SIG-M5 (cell line): ENCODE measurements around the gene DYSF.

ENCODE experiments used
- DNase-seq: peaks from one replicate; lab custom pipeline; 2025; lab: John Stamatoyannopoulos, UW

The DYSF gene

GRCh38 chr2:71711133-71711855 is 257.9 kb downstream of the DYSF start:
- DNase-seq: no peak

- no peak for DNase-seq
Measured at GRCh38 chr2:71712158-71712818, 258.9 kb downstream of the DYSF start.

- DNase-seq: no peak
Measured at GRCh38 chr2:71713581-71714580, 260.5 kb downstream of the DYSF start.

GRCh38 chr2:71714601-71715240 is 261.4 kb downstream of the DYSF start:
- DNase-seq: no peak

DNA sequence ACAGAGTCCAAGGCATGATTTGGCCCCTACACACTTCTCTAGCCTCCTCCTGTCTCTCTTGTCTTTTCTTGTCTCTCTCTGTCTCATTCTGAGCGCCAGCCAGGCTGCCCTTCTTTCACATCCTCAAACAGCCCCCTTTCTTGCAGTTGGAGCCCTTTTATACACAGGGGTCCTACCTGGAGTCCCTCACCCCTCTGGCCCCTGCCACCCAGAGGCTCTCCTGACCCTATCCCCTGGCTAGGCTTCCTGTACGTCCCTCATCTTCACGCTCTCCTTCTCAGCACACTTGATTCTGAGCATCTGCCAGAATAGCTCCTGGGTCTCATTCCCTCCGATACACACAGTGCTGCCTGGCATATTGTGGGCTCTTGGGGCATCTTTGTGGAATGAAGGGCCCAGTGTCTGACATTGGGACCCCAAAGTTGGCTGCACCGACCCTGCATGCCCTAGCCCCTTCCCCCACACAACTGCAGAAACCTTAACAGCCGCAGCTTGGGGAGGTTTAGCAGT is 261.9 kb downstream of the DYSF start:
- DNase-seq: no peak

- DNase-seq: no peak
Measured at GRCh38 chr2:71715951-71716696, 262.8 kb downstream of the DYSF start.

DNA sequence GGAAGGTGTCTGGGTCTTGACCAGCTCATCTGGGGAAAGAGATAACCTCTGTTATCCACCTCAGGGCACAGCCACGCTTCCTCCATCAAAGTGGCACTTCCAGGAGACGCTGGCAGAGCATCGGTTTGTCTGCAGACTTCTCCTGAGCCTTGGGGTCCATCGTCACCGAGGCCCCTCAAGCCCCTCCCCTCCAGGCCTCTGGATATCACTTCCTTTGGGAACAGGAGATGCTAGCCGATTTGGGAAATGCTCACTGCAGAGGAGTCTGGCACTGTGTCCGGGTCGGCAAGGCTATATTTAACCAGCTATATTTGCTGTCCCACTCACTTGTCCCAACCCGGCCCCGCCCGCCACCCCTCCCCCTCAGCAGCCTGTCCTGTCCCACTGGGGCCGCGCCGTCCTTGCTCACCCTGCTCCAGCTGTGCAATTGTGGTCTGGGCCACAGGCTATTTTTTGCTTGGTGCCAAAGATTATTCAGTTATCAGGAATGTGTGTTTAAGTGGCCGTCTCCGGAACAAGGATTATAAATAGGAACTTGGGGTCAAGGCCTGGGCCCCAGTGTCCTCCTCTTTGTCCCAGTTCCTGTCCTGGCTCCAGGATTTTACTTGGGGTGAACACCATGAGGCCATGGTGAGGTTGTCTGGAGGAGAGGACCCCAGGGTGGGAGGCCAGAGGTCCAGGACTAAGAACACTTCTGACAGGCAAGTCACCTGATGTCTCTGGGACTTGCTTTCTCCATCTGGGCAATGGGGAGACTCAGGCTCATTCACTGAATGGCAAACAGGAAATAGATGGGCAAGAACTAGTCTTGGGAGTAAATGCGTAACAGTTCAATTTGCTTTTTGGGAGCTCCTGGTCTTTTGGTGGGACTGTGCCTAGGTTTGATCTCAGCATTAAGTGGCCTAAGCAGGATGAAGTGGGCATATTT is 263.6 kb downstream of the DYSF start:
- no peak for DNase-seq

DNA sequence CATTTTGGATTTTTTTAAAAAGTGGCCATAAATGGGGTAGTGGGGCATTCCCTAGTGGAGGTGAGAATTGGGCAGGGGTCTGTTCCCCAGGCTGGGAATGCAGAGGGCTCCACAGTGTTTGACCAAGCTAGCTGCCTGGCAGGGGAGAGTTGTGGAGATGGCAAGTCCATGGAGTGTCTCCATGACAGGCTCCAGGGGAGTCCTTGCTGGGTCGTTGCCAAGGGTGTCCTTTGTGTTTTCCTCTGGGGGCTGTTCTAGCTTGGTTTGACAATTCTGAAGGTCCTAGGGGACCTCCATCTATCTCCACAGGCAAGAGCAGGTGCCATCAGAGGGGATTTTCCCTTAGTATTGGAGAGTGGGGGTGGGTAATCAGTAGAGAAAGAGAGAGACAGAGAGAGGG is 265.3 kb downstream of the DYSF start:
- no peak for DNase-seq

GRCh38 chr2:71719520-71720282 is 266.3 kb downstream of the DYSF start:
- DNase-seq: no peak

GRCh38 chr2:71720283-71720560 is 266.9 kb downstream of the DYSF start:
- no peak for DNase-seq

GRCh38 chr2:71720596-71721361 is 267.4 kb downstream of the DYSF start:
- no peak for DNase-seq

GRCh38 chr2:71721362-71721665 is 268.0 kb downstream of the DYSF start:
- DNase-seq: no peak

GRCh38 chr2:71721669-71722068 is 268.3 kb downstream of the DYSF start:
- no peak for DNase-seq

DNA sequence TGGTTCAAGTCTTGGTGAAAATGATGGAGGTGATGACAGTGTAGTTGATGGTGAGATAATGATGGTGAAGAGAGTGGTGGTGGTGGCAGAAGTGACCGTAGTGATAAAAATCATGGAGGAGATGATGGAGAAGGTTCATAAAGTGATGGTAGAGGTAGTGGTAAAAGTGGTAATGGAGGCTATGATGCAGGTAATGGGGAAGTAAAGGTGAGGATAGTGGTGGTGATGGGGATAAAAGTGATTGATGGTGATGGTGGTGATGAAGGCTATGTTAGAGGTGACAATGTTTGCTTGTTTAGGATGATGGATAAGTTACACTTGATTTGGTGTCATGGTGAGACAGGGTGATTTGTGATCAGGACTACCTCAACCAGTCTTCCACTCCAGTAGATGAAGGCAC is 268.9 kb downstream of the DYSF start:
- no peak for DNase-seq

GRCh38 chr2:71724793-71725192 is 271.4 kb downstream of the DYSF start:
- no peak for DNase-seq

GRCh38 chr2:71725836-71726235 is 272.5 kb downstream of the DYSF start:
- no peak for DNase-seq

- no peak for DNase-seq
Measured at GRCh38 chr2:71727562-71727961, 274.2 kb downstream of the DYSF start.

- DNase-seq: no peak
Measured at GRCh38 chr2:71728036-71728435, 274.7 kb downstream of the DYSF start.
